A172 (cell line): ENCODE data around the gene ARSB. TPM values are rescaled to one million over a fixed set of nuclear protein-coding genes. Genes with fewer than 3 reads are reported as not detected.
A peak's percentile ranks its signal among the peaks of the same experiment; 100 is the strongest.
"Not testable (repeated sequence)": the region's sequence is repeated elsewhere in the genome, so short reads cannot be mapped to it uniquely, and the experiment has no call there.

ENCODE experiments used
- DNase-seq: peaks from one replicate; pipeline ENCODE4 v3.0.0-alpha.2; 2015; ENCODE audit warnings: low spot score
- total RNA-seq: library from RNA; depleted of rRNA; stranded (reverse); fragments of >200 nt; shearing (Covaris generic); gene quantifications from 2 replicates; pipeline ENCODE4 v1.2.3, GENCODE V29; 2014

Gene ARSB
- total RNA-seq, 1 experiment from 2014 or later: 13.4 TPM

DNA sequence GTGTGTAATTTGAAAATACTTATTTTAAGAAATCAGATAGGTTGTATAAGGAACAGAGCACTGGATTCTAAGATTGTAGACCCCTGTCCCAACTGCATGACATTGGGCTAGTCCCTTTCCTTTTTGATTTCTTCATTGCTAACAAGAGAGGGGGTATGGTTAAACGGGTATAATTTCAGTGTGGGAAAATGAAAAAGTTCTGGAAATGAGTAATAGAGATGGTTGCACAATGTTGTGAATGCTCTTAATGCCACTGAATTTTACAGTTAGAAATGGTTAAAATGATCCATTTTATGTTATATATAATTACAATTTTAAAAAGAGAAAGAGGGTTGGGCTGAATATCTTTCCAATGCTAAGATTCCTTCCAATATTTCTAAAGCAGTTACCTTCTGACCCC, 233.2 kb downstream of the ARSB start:
- DNase-seq: no peak

DNA sequence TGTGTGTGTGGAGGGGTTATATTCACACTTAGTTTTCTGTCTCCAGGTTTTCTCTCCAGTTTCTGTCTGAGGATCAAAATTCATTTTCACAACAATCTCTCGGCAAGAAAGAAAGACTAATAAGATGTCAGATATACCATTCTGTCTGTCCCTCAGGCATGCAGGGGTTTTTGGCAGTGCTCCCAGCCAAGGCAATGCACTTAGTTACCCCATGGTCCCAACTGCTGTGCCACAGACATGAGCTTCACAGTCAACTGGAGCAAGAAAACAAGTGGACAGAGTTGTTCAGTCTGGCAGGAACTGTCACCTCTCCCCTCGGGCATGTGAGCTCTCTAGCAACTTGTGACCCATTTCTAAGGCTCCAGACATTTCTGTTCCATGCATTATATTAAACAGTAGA, 234.8 kb downstream of the ARSB start:
- no peak for DNase-seq

- DNase-seq: no peak
Observed at GRCh38 chr5:78747705-78748359, 237.3 kb downstream of the ARSB start.

GRCh38 chr5:78747055-78747454, 238.1 kb downstream of the ARSB start:
- DNase-seq: no peak

GRCh38 chr5:78746021-78746770, 238.9 kb downstream of the ARSB start:
- no peak for DNase-seq

GRCh38 chr5:78744951-78745534, 240.1 kb downstream of the ARSB start:
- DNase-seq: no peak

GRCh38 chr5:78741019-78741418, 244.1 kb downstream of the ARSB start:
- DNase-seq: no peak

DNA sequence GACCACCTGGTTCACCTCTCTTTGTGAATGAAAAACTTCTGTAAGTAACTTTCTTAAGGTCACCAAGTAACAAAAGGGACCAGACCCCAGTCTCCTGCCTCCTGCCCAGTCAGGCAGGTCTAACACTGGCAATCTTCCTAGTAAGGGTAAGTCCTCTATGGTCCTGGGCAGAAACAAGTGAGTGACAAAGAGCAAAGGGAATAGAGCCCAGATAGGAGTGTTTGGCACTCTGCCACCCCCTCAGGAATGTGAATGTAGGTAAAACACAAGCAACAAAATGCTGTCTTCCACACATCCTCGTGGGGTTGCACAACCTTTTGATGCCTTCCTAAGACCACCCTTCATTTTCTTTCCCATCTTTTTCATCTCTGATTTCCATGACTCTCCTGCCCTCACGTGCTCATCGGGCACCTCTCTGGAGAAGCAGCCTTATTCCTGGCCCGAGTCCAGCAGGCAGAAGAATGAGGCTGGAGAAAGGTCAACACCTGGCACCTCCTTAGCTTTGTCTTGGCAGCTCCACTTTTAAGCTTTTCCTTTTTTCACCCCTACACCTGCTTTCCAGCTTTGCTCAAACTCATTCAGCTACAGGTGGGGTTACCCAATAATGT, 246.3 kb downstream of the ARSB start:
- no peak for DNase-seq

DNA sequence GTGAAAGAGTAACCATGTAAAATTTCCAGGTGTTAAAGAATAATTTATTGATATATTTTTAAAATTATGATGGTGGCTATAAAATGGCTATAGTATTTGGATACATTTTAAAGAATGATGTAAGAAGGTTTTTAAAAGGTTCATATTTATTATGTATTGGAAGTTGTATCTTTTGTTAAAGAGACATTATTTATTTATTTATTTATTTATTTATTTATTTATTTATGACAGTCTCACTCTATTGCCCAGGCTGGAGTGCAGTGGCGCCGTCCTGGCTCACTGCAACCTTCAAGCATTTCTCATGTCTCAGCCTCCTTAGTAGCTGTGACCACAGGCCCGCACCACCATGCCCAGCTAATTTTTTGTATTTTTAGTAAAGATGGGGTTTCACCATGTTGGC, 247.0 kb downstream of the ARSB start:
- DNase-seq: no peak

GRCh38 chr5:78735834-78736463, 249.2 kb downstream of the ARSB start:
- no peak for DNase-seq

- no peak for DNase-seq
Observed at GRCh38 chr5:78734950-78735349, 250.2 kb downstream of the ARSB start.

DNA sequence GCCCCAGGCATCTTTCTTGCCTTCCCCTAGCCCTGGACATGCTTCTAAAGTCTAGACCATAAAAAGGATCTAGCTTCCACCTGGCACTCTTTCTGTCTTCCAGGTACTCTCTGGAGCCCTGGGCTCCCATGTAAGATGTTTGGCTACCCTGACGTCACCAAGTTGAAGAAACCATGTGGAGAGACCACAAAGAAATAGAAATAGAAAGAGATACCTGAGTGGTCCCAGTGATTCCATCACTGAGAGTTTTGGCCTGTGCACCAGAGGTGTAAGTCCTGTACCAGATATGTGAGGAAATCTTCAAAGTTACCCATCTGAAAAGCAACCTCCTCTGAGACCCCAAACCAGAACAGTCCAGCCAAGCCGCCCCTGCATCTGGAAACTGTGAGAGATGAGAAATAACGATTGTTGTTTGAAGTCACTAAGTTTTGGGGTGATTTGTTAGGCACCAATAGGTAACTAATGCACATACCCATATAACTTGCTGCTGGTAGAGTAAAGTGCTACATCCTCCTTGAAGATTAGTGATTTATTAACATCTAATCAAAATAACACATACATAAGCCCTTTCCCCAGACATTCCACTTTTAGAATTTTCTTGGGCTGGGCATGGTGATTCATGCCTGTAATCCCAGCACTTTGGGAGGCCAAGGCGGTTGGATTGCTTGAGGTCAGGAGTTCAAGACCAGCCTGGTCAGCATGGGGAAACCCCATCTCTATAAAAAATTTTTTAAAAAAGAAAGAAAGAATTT, 250.8 kb downstream of the ARSB start:
- no peak for DNase-seq

DNA sequence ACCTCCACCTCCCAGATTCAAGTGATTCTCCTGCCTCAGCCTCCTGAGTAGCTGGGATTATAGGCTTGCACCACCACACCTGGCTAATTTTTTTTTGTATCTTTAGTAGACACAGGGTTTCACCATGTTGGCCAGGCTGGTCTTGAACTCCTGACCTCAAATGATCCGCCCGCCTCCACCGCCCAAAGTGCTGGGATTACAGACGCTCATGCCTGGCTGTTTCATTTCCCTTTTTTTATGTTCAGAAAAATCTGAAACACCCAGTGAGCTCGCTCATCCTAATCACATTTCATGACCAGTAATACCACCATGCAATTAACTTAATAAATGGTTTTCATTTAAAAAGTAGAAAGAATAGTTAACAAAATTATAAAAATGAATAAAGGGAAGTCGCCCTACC, 252.4 kb downstream of the ARSB start:
- DNase-seq: not testable (repeated sequence)

DNA sequence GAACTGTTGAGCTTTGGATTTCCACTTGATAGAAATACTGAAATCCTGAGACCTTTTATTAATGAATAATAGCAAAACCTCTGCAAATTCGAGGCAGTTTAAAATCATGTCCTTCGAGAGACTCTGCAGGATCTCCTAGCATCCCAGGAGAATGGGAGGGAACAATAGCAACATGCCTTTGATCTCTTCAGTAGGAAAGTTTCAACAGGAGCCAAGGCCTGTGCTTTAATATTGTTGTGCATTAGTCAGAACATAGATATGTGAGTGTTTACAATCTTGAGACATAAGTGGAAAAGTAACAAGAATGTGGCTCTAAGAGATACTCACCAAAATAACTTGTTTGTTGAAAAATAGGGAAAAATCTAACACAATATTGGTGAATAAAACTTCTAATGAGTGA, 253.2 kb downstream of the ARSB start:
- peak; percentile 38 for DNase-seq

DNA sequence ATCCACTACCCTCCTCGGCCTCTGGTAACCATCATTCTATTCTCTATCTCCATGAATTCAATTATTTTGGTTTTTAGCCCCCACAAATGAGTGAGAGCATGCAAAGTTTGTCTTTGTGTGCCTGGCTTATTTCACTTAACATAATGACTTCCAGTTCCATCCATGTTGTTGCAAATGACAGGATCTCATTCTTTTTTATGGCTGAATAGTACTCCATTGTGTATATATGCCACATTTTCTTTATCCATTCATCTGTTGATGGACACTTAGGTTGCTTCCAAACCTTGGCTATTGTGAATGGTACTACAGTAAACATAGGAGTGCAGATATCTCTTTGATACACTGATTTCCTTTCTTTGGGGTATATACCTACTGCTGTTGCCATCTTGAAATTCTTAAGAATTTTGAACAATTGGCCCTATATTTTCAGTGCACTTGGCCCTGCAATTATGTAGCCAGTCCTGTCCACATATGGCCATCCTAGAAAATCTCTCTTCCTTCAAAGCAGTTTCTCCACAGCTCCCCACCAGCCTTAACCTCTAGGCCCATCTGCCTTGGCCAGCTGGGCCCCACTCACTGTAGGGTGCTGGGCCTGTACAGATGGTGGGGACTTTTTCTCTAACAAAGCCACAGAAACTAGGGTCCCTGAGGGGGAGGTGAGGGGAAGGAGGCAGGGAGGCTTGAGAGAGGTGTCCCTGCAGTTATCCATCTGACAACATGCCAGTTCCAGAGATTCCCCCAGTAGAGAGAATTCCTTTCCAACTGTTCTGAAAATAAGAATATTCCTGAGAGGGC, 254.6 kb downstream of the ARSB start:
- DNase-seq: no peak

- no peak for DNase-seq
Observed at GRCh38 chr5:78727786-78728761, 257.0 kb downstream of the ARSB start.
